ENCODE results near the gene ACSF2. TPM values are rescaled to one million over a fixed set of nuclear protein-coding genes. Genes with fewer than 3 reads are reported as not detected.
"Not testable (repeated sequence)": the region's sequence is repeated elsewhere in the genome, so short reads cannot be mapped to it uniquely, and the experiment has no call there.

ACSF2 gene
- total RNA-seq, 1 donor from 2014 or later, result 22.5 TPM

DNA sequence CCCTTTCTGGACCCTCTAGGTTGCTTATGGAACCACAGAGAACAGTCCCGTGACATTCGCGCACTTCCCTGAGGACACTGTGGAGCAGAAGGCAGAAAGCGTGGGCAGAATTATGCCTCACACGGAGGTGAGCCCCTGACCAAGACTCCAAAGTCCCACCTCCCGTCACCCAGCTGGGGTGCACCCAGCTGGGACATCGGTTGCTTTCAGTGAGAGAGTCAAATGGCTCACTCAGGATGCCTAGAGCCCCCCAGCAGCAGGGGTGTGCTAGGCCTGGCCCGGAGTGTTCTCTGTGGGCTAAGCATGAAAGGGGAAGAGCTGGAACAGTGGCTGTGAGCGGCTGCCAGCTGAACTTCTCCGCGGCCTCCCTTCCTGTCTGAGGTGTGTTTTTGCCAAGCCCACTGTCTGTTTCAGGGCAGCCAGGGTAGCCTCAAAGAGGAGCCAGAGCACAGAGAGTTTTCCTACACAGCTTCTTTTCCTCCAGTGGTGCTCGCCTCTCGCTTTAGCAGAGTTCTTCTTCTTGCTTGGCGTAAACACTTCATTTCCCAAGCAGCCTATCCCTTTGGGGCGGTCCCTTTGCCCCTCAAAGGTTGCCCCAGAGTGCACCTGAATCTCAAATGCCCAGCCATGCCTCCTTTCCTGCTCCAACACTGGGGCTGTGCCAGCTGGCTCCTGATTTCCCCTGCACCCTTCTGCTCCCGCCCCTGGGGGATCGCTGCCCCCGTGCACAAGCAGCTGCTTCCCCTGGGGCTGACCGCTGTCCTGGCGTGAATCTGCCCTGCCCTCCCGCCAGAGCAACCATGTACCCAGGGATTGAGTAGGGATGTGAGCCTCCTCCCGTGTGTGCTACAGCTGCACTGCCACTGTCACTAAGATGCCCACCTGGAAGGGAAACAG lies 45.2 kb downstream of the ACSF2 start:
- no peak for ATAC-seq
- intact Hi-C loops (cut with micrococcal nuclease), result no loop called here
- DNase-seq, result no peak

DNA sequence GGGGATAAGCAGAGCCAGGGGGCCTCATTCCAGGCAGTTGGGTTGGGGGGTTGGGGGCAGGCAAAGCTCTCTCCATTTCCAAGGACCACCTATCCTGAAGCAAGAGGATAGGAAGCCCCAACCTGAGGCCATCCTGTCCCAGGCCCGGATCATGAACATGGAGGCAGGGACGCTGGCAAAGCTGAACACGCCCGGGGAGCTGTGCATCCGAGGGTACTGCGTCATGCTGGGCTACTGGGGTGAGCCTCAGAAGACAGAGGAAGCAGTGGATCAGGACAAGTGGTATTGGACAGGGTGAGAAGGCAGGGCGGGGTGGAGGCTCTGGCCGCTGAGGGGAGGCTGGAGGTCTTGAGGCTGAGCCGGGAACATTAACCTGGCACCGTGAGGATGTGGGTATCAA lies 46.3 kb downstream of the ACSF2 start:
- DNase-seq, result no peak
- intact Hi-C loops (cut with micrococcal nuclease), result no loop called here
- no peak for ATAC-seq

GRCh38 chr17:50472761-50473161 lies 46.7 kb downstream of the ACSF2 start:
- DNase-seq; intact Hi-C loops (cut with micrococcal nuclease); ATAC-seq: not testable (repeated sequence)

- intact Hi-C loops (cut with micrococcal nuclease), result no loop called here
- DNase-seq (no peak), ATAC-seq (no peak)
Measured at GRCh38 chr17:50473901-50474300, 47.9 kb downstream of the ACSF2 start.

DNA sequence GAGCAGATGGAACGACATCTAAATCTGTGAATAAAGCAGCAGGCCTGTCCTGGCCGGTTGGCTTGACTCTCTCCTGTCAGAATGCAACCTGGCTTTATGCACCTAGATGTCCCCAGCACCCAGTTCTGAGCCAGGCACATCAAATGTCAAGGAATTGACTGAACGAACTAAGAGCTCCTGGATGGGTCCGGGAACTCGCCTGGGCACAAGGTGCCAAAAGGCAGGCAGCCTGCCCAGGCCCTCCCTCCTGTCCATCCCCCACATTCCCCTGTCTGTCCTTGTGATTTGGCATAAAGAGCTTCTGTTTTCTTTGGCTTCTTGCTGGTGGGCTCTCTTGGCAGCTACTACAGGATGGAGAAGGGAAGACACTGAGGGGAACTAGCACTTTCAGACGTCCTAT lies 48.5 kb downstream of the ACSF2 start:
- ATAC-seq (no peak), DNase-seq (no peak)
- intact Hi-C loops (cut with micrococcal nuclease), result no loop called here

DNA sequence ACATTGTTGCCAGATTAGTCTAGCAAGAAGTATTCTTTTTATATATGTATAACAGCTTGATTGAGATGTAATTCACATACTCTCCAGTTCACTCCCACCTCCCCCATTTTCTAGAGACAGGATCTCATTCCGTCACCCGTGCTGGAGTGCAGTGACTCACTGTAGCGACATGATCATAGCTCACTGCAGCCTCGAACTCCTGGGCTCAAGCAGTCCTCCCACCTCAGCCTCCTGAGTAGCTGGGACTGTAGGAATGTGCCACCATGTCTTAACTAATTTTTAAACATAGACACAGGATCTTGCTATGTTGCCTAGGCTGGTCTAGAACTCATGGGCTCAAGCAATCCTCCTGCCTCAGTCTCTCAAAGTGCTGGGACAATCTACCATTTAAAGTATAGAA lies 49.3 kb downstream of the ACSF2 start:
- DNase-seq (no peak), ATAC-seq (no peak)
- intact Hi-C loops (cut with micrococcal nuclease), result no loop called here

DNA sequence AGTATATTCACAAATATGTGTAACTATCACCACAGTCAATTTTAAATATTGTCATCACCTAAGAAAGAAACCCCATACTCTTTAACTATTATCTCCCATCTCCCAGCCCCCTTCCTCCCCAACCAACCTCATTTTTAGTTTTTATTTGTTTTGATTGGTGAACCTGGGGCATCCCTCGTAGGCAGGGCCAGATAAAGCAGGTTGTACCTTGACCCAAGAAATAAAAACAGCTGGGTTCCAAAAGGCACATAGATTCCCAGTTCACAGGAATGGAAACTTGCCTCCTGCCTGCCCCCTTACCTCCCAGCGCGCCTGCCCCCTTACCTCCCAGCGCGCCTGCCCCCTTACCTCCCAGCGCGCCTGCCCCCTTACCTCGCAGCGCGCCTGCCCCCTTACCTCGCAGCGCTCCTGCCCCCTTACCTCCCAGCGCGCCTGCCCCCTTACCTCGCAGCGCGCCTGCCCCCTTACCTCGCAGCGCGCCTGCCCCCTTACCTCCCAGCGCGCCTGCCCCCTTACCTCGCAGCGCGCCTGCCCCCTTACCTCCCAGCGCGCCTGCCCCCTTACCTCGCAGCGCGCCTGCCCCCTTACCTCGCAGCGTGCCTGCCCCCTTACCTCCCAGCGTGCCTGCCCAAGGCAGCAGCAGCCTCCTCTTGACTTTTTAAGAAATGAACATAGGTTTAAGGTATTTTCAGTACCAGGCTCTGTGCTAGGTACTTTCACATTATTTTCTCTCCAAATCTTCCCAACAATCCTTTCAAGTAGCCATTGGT lies 49.9 kb downstream of the ACSF2 start:
- DNase-seq; ATAC-seq; intact Hi-C loops (cut with micrococcal nuclease): not testable (repeated sequence)

- intact Hi-C loops (cut with micrococcal nuclease), result no loop called here
- ATAC-seq (no peak), DNase-seq (no peak)
Measured at GRCh38 chr17:50476545-50477315, 50.7 kb downstream of the ACSF2 start.

DNA sequence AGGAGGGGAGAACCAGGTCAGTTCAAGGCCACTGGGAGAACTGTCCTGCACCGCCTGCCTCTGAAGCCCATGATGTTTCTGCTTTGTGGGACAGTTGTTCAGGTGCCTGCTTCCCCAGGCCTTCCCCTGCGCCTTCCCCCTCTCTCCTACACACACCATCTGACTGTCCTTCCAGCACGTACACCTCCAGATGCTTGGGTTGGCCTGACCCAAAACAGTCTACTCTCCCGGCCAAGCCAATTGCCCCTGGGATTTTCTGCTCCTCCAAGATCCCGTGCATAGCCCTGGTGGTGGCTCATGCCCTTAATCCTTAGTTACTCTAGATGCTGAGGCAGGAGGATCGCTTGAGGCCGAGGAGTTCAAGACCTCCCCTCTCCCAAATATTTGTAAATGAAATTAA lies 52.0 kb downstream of the ACSF2 start:
- intact Hi-C loops (cut with micrococcal nuclease), result no loop called here
- DNase-seq (no peak), ATAC-seq (no peak)

DNA sequence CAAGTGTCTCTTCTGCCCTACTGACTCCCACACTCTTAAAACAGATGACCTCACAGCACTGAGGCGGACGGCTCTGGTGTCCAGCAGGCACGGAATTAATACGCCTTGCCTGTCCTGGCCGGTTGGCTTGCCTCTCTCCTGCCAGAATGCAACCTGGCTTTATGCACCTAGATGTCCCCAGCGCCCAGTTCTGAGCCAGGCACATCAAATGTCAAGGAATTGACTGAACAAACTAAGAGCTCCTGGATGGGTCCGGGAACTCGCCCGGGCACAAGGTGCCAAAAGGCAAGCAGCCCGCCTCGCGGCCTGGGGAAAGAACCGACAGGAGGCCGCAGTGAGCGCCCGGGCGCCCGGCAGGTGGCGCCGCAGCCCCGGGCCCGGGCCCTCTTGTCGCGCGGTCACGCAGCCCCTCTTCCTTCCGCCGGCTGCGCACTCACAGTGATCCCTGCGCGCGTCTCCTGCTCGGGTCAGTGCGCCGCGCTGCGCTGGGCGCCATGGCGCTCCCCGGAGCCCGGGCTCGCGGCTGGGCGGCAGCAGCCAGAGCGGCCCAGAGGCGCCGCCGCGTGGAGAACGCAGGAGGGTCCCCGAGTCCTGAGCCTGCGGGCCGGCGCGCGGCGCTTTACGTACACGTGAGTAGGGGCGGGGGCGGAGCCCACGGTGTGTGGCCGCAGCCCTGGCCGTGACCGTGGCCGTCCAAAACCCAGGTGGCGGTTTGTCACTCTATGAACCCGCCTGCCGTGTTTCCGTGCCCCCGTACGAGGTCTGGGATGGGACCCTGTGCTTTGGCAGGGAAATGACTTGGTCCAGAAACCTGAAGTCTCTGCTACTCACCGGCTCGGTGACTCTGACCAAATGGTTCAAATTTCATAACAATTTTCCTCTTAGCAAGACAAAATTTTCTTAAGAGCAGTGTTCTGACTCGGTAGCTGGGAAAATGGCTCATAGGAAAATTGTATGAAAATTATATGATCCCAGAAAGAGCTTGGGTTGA lies 52.7 kb downstream of the ACSF2 start, which contains the start of gene RSAD1:
TSS of gene RSAD1 (plus strand) at position 470 of the 991 bp plus-strand sequence. CDS start at position 495, 25 bp downstream.
- intact Hi-C loops (cut with micrococcal nuclease), result no loop called here
- ATAC-seq, result peak; percentile 91
- DNase-seq, result peak; percentile 92

GRCh38 chr17:50479522-50480141 lies 53.6 kb downstream of the ACSF2 start:
- intact Hi-C loops (cut with micrococcal nuclease), result loop anchor here (5.0 to 10.0 kb wide), 2 partner anchors 63 to 145 kb away; no protein-coding TSS in a partner anchor
- DNase-seq, result peak; percentile 82
- peak; percentile 62 for ATAC-seq

GRCh38 chr17:50480142-50480764 lies 54.2 kb downstream of the ACSF2 start:
- intact Hi-C loops (cut with micrococcal nuclease), result loop anchor here (5.0 to 10.0 kb wide), 2 partner anchors 62 to 145 kb away; no protein-coding TSS in a partner anchor
- no peak for ATAC-seq
- DNase-seq, result no peak

GRCh38 chr17:50480854-50481490 lies 55.0 kb downstream of the ACSF2 start:
- ATAC-seq, result no peak
- intact Hi-C loops (cut with micrococcal nuclease), result loop anchor here (5.0 to 10.0 kb wide), 2 partner anchors 61 to 144 kb away; no protein-coding TSS in a partner anchor
- no peak for DNase-seq

DNA sequence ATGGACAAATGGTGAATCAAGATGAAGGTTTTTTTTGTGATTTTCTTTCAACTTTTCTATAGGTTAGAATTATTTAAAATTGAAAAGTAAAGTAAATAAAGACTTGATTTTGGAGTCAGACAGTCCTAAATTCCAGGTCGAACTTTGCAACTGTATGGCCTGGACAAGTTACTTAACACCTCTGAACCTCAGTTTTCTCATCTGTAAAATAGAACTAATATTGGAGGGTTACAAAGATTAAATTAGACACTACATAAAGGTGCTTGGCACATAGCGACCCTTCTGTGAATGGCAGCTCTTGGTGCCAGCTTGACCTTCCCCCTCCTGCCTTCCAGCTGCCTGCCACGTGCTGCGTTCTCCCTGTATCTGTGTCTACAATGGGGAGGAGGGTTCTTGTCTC lies 55.6 kb downstream of the ACSF2 start:
- DNase-seq, result no peak
- intact Hi-C loops (cut with micrococcal nuclease), result loop anchor here (5.0 to 10.0 kb wide), 2 partner anchors 61 to 143 kb away; no protein-coding TSS in a partner anchor
- no peak for ATAC-seq

DNA sequence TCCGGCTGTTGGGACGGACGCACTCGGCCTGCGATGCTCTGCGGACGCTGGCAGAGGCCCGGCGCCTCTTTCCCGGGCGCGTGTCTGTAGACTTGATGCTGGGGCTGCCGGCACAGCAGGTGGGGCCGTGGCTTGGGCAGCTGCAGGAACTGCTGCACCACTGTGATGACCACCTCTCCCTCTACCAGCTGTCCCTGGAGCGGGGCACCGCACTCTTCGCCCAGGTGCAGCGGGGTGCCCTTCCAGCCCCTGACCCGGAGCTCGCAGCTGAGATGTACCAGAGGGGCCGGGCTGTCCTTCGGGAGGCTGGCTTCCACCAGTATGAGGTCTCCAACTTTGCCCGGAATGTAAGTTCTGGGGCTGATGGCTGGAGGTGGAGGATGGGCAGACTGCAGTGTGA lies 56.1 kb downstream of the ACSF2 start:
- no peak for DNase-seq
- no peak for ATAC-seq

GRCh38 chr17:50482516-50482915 lies 56.5 kb downstream of the ACSF2 start:
- intact Hi-C loops (cut with micrococcal nuclease), result loop anchor here (5.0 to 10.0 kb wide), 2 partner anchors 60 to 142 kb away; no protein-coding TSS in a partner anchor
- peak; percentile 64 for ATAC-seq
- peak; percentile 95 for DNase-seq

More for the DNA sequence above, 56.1 kb downstream of the ACSF2 start:
- intact Hi-C loops (cut with micrococcal nuclease), result loop anchor here (5.0 to 10.0 kb wide), 2 partner anchors 60 to 143 kb away; no protein-coding TSS in a partner anchor
